ENCODE data around the gene FBXO41. TPM values are rescaled to one million over a fixed set of nuclear protein-coding genes. Genes with fewer than 3 reads are reported as not detected.

The FBXO41 gene
- total and polyA plus RNA-seq, 9 of the 15 experiments (the other 6 are each of a cell fraction or from before 2014, with no cell fraction given) = 0.21 to 8.2 (median 3.5) TPM

DNA sequence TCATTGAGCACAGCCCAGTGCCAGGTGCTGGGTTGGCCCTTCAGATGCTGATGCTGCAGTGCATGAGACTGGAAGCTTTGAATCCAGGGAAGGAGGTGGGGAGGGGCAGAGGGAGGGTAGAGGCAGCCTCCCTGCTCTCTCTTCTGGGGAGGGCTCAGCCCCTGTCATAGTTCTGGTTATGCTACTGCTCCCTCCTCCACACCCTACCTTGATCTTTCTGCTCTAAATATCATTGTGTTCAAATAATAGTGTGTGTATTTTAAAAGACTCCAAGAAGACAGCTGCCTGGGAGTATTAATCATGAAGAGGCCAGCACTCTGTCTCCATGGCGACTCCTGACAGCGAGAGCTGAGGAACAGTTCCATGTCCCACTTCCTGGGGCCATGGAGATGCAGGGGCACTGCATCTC is 12.9 kb upstream of the FBXO41 start:
- no peak overlapping the region for H3K9ac ChIP-seq (ENCODE audit: insufficient read depth in 1 of 2, low read depth in 2 of 2, low read length in 2 of 2)
- in situ Hi-C loops (cut with MboI) = no loop called here
- no peaks in the 10 kb centered on the region for H3K79me2 ChIP-seq (ENCODE audit: control insufficient read depth, insufficient read depth, low read length)
- WGBS (ENCODE audit: insufficient coverage, low coverage, missing lambda C conversion rate) = 7% methylated on average over 2 of the region's 2 CpGs
- H3K4me2 ChIP-seq (ENCODE audit: insufficient read depth, low read length) = no peak overlapping the region
- TF ChIP-seq PRPF4 (IDR thresholded peaks at IDR 0.05; ENCODE audit: insufficient read depth, low read depth, low read length, poor library complexity, severe bottlenecking) (no peak), RFX1 (IDR thresholded peaks at IDR 0.05) (peak; percentile 30; the same call in 1 of the 2 replicates), MXD1 (CRISPR knock-in tag; IDR thresholded peaks at IDR 0.05; ENCODE audit: borderline replicate concordance, poor library complexity, severe bottlenecking) (no peak), GABPB1 (CRISPR knock-in tag; IDR thresholded peaks at IDR 0.05) (no peak), ETV1 (tag; conservative IDR thresholded peaks at IDR 0.05; ENCODE audit: low read depth) (no peak), ZBTB43 (CRISPR knock-in tag; IDR thresholded peaks at IDR 0.05) (no peak), PKNOX1 (IDR thresholded peaks at IDR 0.05) (peak; percentile 44; the same call in 1 of the 2 replicates), RNF2 (IDR thresholded peaks at IDR 0.05) (no peak), ZNF408 (CRISPR knock-in tag; IDR thresholded peaks at IDR 0.05; ENCODE audit: low read depth) (no peak), PHF20 (IDR thresholded peaks at IDR 0.05; ENCODE audit: partially characterized antibody) (no peak), ZBTB17 (CRISPR knock-in tag; IDR thresholded peaks at IDR 0.05) (no peak), ZBTB12 (CRISPR knock-in tag; IDR thresholded peaks at IDR 0.05) (no peak), TBL1XR1 (IDR thresholded peaks at IDR 0.05; ENCODE audit: low read length in 2 of 2) (no peak), GABPA (tag; conservative IDR thresholded peaks at IDR 0.05; ENCODE audit: low read depth) (no peak)
- H3K9me3 ChIP-seq (replicated peaks; ENCODE audit: control insufficient read depth, insufficient read depth, low read depth, low read length) = no peaks in the 10 kb centered on the region
- H3K27me3 ChIP-seq (ENCODE audit: control insufficient read depth in 2 of 2, insufficient read depth in 2 of 2, low read length in 2 of 2) = peaks cover 7 to 47% of the 10 kb centered on the region in 2 experiments; a peak in 4 of 5 replicates
- intact Hi-C loops (cut with micrococcal nuclease) = loop anchor here (5.0 kb wide), 1 partner anchor 75 kb away; no protein-coding TSS in a partner anchor
- ChIA-PET POLR2A (no interaction called here), CTCF (ENCODE audit: low intra/inter-chr PET ratio) (no interaction called here)
- no peak overlapping the region for H3K4me3 ChIP-seq
- no peak for DNase-seq (ENCODE audit: extremely low read depth in 1 of 4, low spot score in 3 of 4)
- peaks cover 2% of the 10 kb centered on the region for H3K9me1 ChIP-seq (ENCODE audit: control insufficient read depth, insufficient read depth, low read length)
- peaks cover 0 to 16% of the 10 kb centered on the region in 2 experiments; a peak in 2 of 5 replicates for H3K4me1 ChIP-seq (replicated peaks in 1 of 2; ENCODE audit: control insufficient read depth in 2 of 2, insufficient read depth in 2 of 2, low read length in 2 of 2)
- ATAC-seq = no peak
- FAIRE-seq = no peak
- H4K20me1 ChIP-seq (replicated peaks; ENCODE audit: control insufficient read depth, insufficient read depth, low read length) = no peaks in the 10 kb centered on the region
- no peak overlapping the region for H2AFZ ChIP-seq (ENCODE audit: low read depth, low read length)
- no TSS peak for BruUV-seq (replicated peaks)
- H3K36me3 ChIP-seq (ENCODE audit: control insufficient read depth, insufficient read depth, low read length) = no peaks in the 10 kb centered on the region
- no peak overlapping the region for H3K27ac ChIP-seq (ENCODE audit: extremely low read depth, low read depth, low read length)
